HG03469 (cell line): ENCODE measurements around the gene ZNF382.

Experiments used
- ATAC-seq: cut with Tn5 transposase; IDR thresholded peaks from one replicate; pipeline ENCODE4 v1.9.1; 2021; ENCODE audit warnings: mild to moderate bottlenecking, moderate library complexity, moderate number of reproducible peaks; ENCODE audit not compliant: unreplicated experiment

ZNF382 gene

DNA sequence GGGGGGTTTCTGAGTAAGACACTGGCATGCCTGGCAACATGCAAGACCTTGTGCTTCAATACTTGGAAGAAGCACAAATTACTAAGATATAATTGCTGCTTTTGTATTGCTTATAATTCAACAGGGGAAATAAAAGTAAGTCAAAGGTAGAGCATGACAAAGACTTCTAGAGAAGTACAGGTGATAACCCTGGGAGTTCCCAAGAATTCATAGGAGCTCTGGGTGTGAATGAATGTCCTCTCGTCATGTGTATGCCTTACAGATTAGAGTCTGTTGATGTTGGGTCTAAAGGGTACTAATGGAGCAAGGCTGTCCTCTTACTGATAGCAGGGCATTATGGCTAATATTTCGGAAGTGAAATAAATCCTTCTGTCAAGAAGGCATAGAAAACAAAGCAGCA, 69.1 kb downstream of the ZNF382 start:
- ATAC-seq = no peak

DNA sequence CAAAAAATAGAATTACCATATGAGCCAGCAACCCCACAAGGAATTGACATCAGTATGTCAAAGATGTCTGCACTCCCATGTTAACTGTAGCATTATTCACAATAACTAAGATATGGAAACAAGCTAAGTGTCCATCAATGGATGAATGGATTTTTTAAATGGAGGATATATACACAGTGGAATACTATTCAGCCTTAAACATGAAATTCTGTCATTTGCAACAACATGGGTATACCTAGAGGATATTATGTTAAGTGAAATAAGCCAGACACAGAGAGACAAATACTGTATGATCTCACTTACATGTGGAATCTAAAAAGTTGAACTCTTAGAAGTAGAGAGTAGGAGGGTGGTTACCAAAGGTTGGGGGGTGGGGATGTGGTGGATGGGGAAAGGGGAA, 74.3 kb downstream of the ZNF382 start:
- no peak for ATAC-seq
